H9 (cell line): ENCODE measurements around the gene RBBP7. TPM values are rescaled to one million over a fixed set of nuclear protein-coding genes. Genes with fewer than 3 reads are reported as not detected.

ENCODE experiments used
- DNase-seq: peaks from one replicate; pipeline ENCODE4 v3.0.0-alpha.2; 2017
- H2AFZ ChIP-seq: one replicate; pipeline ENCODE4 v1.6.1; 2013; ENCODE audit warnings: mild to moderate bottlenecking, low read length, control low read depth, moderate library complexity
- H2AK5ac ChIP-seq: 2 replicates; pipeline ENCODE4 v1.6.1; 2013; ENCODE audit warnings: low read length, control low read depth, mixed read lengths; ENCODE audit not compliant: insufficient read length
- H2BK120ac ChIP-seq: one replicate; pipeline ENCODE4 v1.6.1; 2013; ENCODE audit warnings: low read depth, mild to moderate bottlenecking, low read length, control low read depth, inconsistent platforms; ENCODE audit not compliant: poor library complexity, severe bottlenecking
- H2BK12ac ChIP-seq: 2 replicates; pipeline ENCODE4 v1.6.1; 2013; ENCODE audit warnings: low read length, control low read depth, mixed read lengths, low read depth; ENCODE audit not compliant: insufficient read length
- H2BK15ac ChIP-seq: 2 replicates; pipeline ENCODE4 v1.6.1; 2013; ENCODE audit warnings: low read depth, low read length, control low read depth
- H2BK20ac ChIP-seq: one replicate; pipeline ENCODE4 v1.6.1; 2013; ENCODE audit warnings: low read depth, mild to moderate bottlenecking, low read length, control low read depth, inconsistent platforms; ENCODE audit not compliant: poor library complexity, severe bottlenecking
- H2BK5ac ChIP-seq: 2 replicates; pipeline ENCODE4 v1.6.1; 2013; ENCODE audit warnings: low read length, control low read depth, mixed read lengths; ENCODE audit not compliant: insufficient read length
- H3K14ac ChIP-seq: 2 replicates; pipeline ENCODE4 v1.6.1; 2013; ENCODE audit warnings: low read length, control low read depth; ENCODE audit not compliant: insufficient read depth
- H3K18ac ChIP-seq: 2 replicates; pipeline ENCODE4 v1.6.1; 2013; ENCODE audit warnings: low read depth, mild to moderate bottlenecking, mixed read lengths, low read length, control low read depth; ENCODE audit not compliant: insufficient read length
- H3K23ac ChIP-seq: 2 replicates; pipeline ENCODE4 v1.6.1; 2013; ENCODE audit warnings: low read length, control low read depth, mixed read lengths, low read depth; ENCODE audit not compliant: insufficient read length
- H3K23me2 ChIP-seq: 2 replicates; pipeline ENCODE4 v1.6.1; 2013; ENCODE audit warnings: low read depth, mild to moderate bottlenecking, mixed read lengths, low read length, control low read depth; ENCODE audit not compliant: insufficient read length, poor library complexity, severe bottlenecking
- H3K27ac ChIP-seq: 2 replicates; pipeline ENCODE4 v1.5.1; 2013; ENCODE audit warnings: low read length, control low read depth, mixed read lengths, low read depth; ENCODE audit not compliant: insufficient read length
- H3K27me3 ChIP-seq: 2 replicates; pipeline ENCODE4 v1.6.1; 2013; ENCODE audit warnings: low read length, control low read depth, inconsistent platforms; ENCODE audit not compliant: insufficient read depth
- H3K4ac ChIP-seq: 2 replicates; pipeline ENCODE4 v1.6.1; 2013; ENCODE audit warnings: low read depth, mild to moderate bottlenecking, control low read depth, inconsistent platforms, low read length, moderate library complexity
- H3K4me1 ChIP-seq: 2 replicates; pipeline ENCODE4 v1.6.1; 2013; ENCODE audit warnings: low read length, control low read depth, inconsistent platforms; ENCODE audit not compliant: insufficient read depth
- H3K4me2 ChIP-seq: 2 replicates; pipeline ENCODE4 v1.6.1; 2013; ENCODE audit warnings: low read length, control low read depth, mixed read lengths; ENCODE audit not compliant: insufficient read length, insufficient read depth
- H3K56ac ChIP-seq: 2 replicates; pipeline ENCODE4 v1.6.1; 2013; ENCODE audit warnings: low read depth, mild to moderate bottlenecking, mixed read lengths, low read length, control low read depth; ENCODE audit not compliant: insufficient read length
- H3K79me1 ChIP-seq: 2 replicates; pipeline ENCODE4 v1.6.1; 2013; ENCODE audit warnings: low read depth, mild to moderate bottlenecking, moderate library complexity, low read length, control low read depth, inconsistent platforms; ENCODE audit not compliant: insufficient read depth, poor library complexity, severe bottlenecking
- H3K79me2 ChIP-seq: 2 replicates; pipeline ENCODE4 v1.6.1; 2013; ENCODE audit warnings: low read length, control low read depth, inconsistent platforms; ENCODE audit not compliant: insufficient read depth
- H3K9ac ChIP-seq: 2 replicates; pipeline ENCODE4 v1.6.1; 2013; ENCODE audit warnings: low read length, control low read depth, mixed read lengths; ENCODE audit not compliant: insufficient read length; ENCODE audit errors: extremely low read depth
- H3K9me3 ChIP-seq: one replicate; pipeline ENCODE4 v1.6.1; 2013; ENCODE audit warnings: low read depth, low read length, inconsistent platforms; ENCODE audit not compliant: control insufficient read depth
- H3T11ph ChIP-seq: one replicate; pipeline ENCODE4 v1.6.1; 2013; ENCODE audit warnings: mild to moderate bottlenecking, low read length, control low read depth, inconsistent platforms
- H4K20me1 ChIP-seq: one replicate; pipeline ENCODE4 v1.6.1; 2013; ENCODE audit not compliant: control insufficient read depth, insufficient read length, insufficient read depth
- H4K5ac ChIP-seq: 2 replicates; pipeline ENCODE4 v1.6.1; 2013; ENCODE audit warnings: low read depth, mild to moderate bottlenecking, mixed read lengths, low read length, control low read depth; ENCODE audit not compliant: insufficient read length
- H4K8ac ChIP-seq: replicated peaks from 2 replicates; pipeline ENCODE4 v1.6.1; 2013; ENCODE audit warnings: low read length, control low read depth, mixed read lengths, low read depth; ENCODE audit not compliant: insufficient read length
- H4K91ac ChIP-seq: 2 replicates; pipeline ENCODE4 v1.6.1; 2013; ENCODE audit warnings: low read depth, mild to moderate bottlenecking, moderate library complexity, mixed read lengths, low read length, control low read depth; ENCODE audit not compliant: insufficient read length
- H3K27ac Mint-ChIP-seq, 3 experiments: 2 replicates in 2 of 3; 3 replicates in 1 of 3; pipeline ENCODE4 v1.8.0; 2020 to 2021; ENCODE audit warnings: mixed read lengths in 3 of 3, mild to moderate bottlenecking in 1 of 3, moderate library complexity in 1 of 3
- H3K27me3 Mint-ChIP-seq: 2 replicates; pipeline ENCODE4 v1.8.0; 2021; ENCODE audit warnings: low read depth, mild to moderate bottlenecking, moderate library complexity, mixed read lengths
- H3K36me3 Mint-ChIP-seq, 3 experiments: 2 replicates in 2 of 3; 3 replicates in 1 of 3; pipeline ENCODE4 v1.8.0; 2020 to 2021; ENCODE audit warnings: low read depth in 3 of 3, mixed read lengths in 3 of 3; ENCODE audit not compliant: insufficient read depth in 1 of 3
- H3K4me1 Mint-ChIP-seq, 2 experiments: 2 replicates each; pipeline ENCODE4 v1.8.0; 2020; ENCODE audit warnings: mixed read lengths in 2 of 2
- H3K4me3 Mint-ChIP-seq, 2 experiments: 2 replicates in 1 of 2; 3 replicates in 1 of 2; pipeline ENCODE4 v1.8.0; 2020 to 2021; ENCODE audit warnings: mild to moderate bottlenecking in 2 of 2, mixed read lengths in 2 of 2, moderate library complexity in 1 of 2
- H3K9me3 Mint-ChIP-seq, 2 experiments: 2 replicates in 1 of 2; 3 replicates in 1 of 2; pipeline ENCODE4 v1.8.0; 2020; ENCODE audit warnings: mild to moderate bottlenecking in 2 of 2, mixed read lengths in 2 of 2, moderate library complexity in 1 of 2
- CTCF ChIP-seq: fragments of 200-600 bp; sonication (generic); conservative IDR thresholded peaks from 3 replicates; pipeline ENCODE4 v1.8.0; 2021; ENCODE audit warnings: antibody characterized with exemption, mild to moderate bottlenecking
- WGBS: extraction: QIAGEN DNeasy Blood & Tissue Kit; methylation state at CpG from one replicate; pipeline ENCODE4 v1.1.7; 2013; ENCODE audit warnings: missing lambda C conversion rate, low lambda C conversion rate, mixed read lengths; ENCODE audit not compliant: insufficient read length; ENCODE audit errors: extremely low coverage; 5-methylcytosine and 5-hydroxymethylcytosine counted together
- total RNA-seq: library from RNA; stranded (reverse); gene quantifications from 2 replicates; pipeline ENCODE4 v1.2.1, GENCODE V29; 2021

The RBBP7 gene
- total RNA-seq, 1 experiment from 2014 or later = 249 TPM

GRCh38 chrX:16843208-16843909, 26.8 kb downstream of the RBBP7 start:
- Histone ChIP-seq H3K23ac (no peak overlapping the region), H4K20me1 (no peaks in the 10 kb centered on the region), H3T11ph (no peak overlapping the region), H3K14ac (no peak overlapping the region), H3K9ac (no peak overlapping the region), H3K4me1 (peaks cover 7% of the 10 kb centered on the region; the same call in 1 of the 2 replicates), H2BK5ac (no peak overlapping the region), H2AK5ac (no peak overlapping the region), H2BK12ac (no peak overlapping the region), H3K4me2 (no peak overlapping the region), H3K18ac (no peak overlapping the region), H3K79me1 (no peaks in the 10 kb centered on the region), H2AFZ (no peak overlapping the region), H4K91ac (no peak overlapping the region), H3K4ac (no peak overlapping the region), H2BK20ac (no peak overlapping the region), H4K5ac (no peak overlapping the region), H3K79me2 (no peaks in the 10 kb centered on the region), H4K8ac (no peak overlapping the region), H3K27me3 (no peaks in the 10 kb centered on the region), H3K56ac (no peak overlapping the region), H2BK15ac (no peak overlapping the region), H3K27ac (peak overlapping the region; percentile 23), H3K9me3 (no peaks in the 10 kb centered on the region), H2BK120ac (no peak overlapping the region), H3K23me2 (no peaks in the 10 kb centered on the region)
- peaks cover 52 to 92% (median 79%) of the 10 kb centered on the region in 3 experiments; a peak in 6 of 7 replicates for H3K36me3 Mint-ChIP-seq
- TF ChIP-seq CTCF = no peak
- no peaks in the 10 kb centered on the region for H3K27me3 Mint-ChIP-seq
- no CpG with 5 or more reads among the region's 3 CpGs for WGBS
- H3K4me1 Mint-ChIP-seq = peaks cover 39 to 50% of the 10 kb centered on the region in 2 experiments
- no peak for DNase-seq
- peak overlapping the region; percentile 42 to 93 (median 76); a peak in 6 of 7 replicates for H3K27ac Mint-ChIP-seq
- H3K4me3 Mint-ChIP-seq = peak overlapping the region in 1 of 2 experiments; percentile 40; a peak in 3 of 5 replicates
- H3K9me3 Mint-ChIP-seq = no peaks in the 10 kb centered on the region
